ENCODE results near the gene ENHO. TPM values are rescaled to one million over a fixed set of nuclear protein-coding genes. Genes with fewer than 3 reads are reported as not detected.

The ENHO gene
- total RNA-seq (under 1 TPM in 3 of 7 donors, not detected in 4; 0.35 to 0.91 (median 0.46) TPM), polyA plus RNA-seq (under 1 TPM; 0.74 to 0.94 (median 0.89) TPM)
- long read RNA-seq, donor 1, result 0 reads
- long read RNA-seq, donor 2, result 0 reads

DNA sequence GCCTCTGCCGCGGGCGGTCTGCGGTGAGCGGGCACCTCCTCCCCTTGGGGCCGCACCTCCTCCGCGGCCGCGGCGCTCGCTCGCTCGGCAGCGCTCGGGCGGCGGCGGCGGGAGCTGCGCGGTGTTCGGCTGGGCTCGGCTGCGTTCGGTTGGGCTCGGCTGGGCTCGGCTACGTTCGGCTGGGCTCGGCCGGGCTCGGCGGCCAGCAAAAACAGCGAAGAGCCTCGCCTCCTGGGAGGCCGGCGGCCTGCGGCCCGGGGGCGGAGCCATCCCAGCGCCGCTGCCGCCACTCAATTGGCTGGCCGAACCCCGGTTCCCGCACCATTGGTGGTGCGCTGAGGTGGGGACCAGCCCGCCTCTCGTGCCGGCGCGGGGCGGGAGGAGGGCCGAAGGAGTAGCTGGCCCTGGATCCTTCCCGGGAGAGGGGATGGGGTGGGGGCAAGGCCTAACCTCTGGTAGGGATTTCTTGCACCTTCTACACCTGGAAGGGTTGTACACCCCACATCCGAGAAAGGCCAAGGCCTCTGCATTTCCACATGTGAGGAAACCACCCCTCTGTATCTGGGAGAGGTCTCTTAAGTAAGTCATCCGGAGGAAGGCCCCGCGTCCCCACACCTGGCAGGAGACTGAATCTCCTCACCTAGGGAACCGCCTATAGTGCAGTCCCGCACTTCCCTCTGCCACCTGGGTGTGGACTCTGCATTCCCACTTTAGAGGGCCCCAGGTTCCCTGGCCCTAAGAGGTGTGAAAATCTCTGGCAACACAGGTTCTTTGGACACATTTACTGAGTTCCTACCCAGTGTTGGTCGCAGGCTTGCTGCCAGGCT, at the start of gene ENHO:
ENHO (minus strand) TSS at position 20 of the 827 bp plus-strand sequence. CDS start 1,295 bp downstream, outside the sequence.
- Histone ChIP-seq H3K4me3 (peak within 1 kb of the TSS in 7 of 8 donors; percentile 16 to 70 (median 38)), H3K27me3 (replicated peaks in 1 of 7) (peaks cover 0 to 42% (median 0%) of the 10 kb centered on the region in 7 donors), H3K27ac (peak within 1 kb of the TSS in 2 of 8 donors; percentile 8 to 30), H3K9me3 (no peaks in the 10 kb centered on the region), H3K4me1 (peaks cover 0 to 17% (median 11%) of the 10 kb centered on the region in 6 donors), H3K36me3 (no peaks in the 10 kb centered on the region)
- 3 to 12% (median 5%) methylated on average over 15 to 63 of the region's 63 CpGs for WGBS, 5 donors
- peak; percentile 96 for DNase-seq
- intact Hi-C loops (cut with DNase I; ENCODE audit: low total_unique reads), result no loop called here
- TF ChIP-seq CTCF (IDR thresholded peaks at IDR 0.05 in 8 of 11, conservative IDR thresholded peaks at IDR 0.05 in 3 of 11), result peak in 2 of 11 experiments; percentile 13 to 22
- no peak for TF ChIP-seq POLR2A (IDR thresholded peaks at IDR 0.05)
- peak; percentile 9 to 61 (median 50) for TF ChIP-seq POLR2AphosphoS5 (IDR thresholded peaks at IDR 0.05)

GRCh38 chr9:34572092-34572491, 49.3 kb upstream of the ENHO start:
- Histone ChIP-seq H3K4me3 (no peak overlapping the region), H3K36me3 (no peaks in the 10 kb centered on the region), H3K27ac (peak overlapping the region in 4 of 8 donors; percentile 27 to 55 (median 39)), H3K4me1 (peaks cover 0 to 85% (median 18%) of the 10 kb centered on the region in 6 donors), H3K27me3 (replicated peaks in 1 of 7) (peaks cover 0 to 53% (median 3%) of the 10 kb centered on the region in 7 donors), H3K9me3 (no peaks in the 10 kb centered on the region)
- intact Hi-C loops (cut with DNase I; ENCODE audit: low total_unique reads), result no loop called here
- TF ChIP-seq POLR2A (IDR thresholded peaks at IDR 0.05), result no peak
- TF ChIP-seq CTCF (IDR thresholded peaks at IDR 0.05 in 8 of 11, conservative IDR thresholded peaks at IDR 0.05 in 3 of 11), result no peak
- no peak for TF ChIP-seq POLR2AphosphoS5 (IDR thresholded peaks at IDR 0.05)
- no peak for DNase-seq

- DNase-seq, result no peak
- Histone ChIP-seq H3K27me3 (replicated peaks in 1 of 7) (peaks cover 0 to 53% (median 0%) of the 10 kb centered on the region in 7 donors), H3K4me3 (no peak overlapping the region), H3K36me3 (no peaks in the 10 kb centered on the region), H3K9me3 (no peaks in the 10 kb centered on the region), H3K4me1 (peaks cover 0 to 84% (median 16%) of the 10 kb centered on the region in 6 donors), H3K27ac (peak overlapping the region in 5 of 8 donors; percentile 27 to 65 (median 50))
- intact Hi-C loops (cut with DNase I; ENCODE audit: low total_unique reads), result no loop called here
- 73 to 85% (median 83%) methylated on average over 12 of the region's 12 CpGs for WGBS, 5 donors
- TF ChIP-seq CTCF (IDR thresholded peaks at IDR 0.05 in 8 of 11, conservative IDR thresholded peaks at IDR 0.05 in 3 of 11) (no peak), POLR2AphosphoS5 (IDR thresholded peaks at IDR 0.05) (peak in 2 of 3 donors; percentile 71 to 81)
These were observed 48.7 kb upstream of the ENHO start for GRCh38 chr9:34571481-34571810.

DNA sequence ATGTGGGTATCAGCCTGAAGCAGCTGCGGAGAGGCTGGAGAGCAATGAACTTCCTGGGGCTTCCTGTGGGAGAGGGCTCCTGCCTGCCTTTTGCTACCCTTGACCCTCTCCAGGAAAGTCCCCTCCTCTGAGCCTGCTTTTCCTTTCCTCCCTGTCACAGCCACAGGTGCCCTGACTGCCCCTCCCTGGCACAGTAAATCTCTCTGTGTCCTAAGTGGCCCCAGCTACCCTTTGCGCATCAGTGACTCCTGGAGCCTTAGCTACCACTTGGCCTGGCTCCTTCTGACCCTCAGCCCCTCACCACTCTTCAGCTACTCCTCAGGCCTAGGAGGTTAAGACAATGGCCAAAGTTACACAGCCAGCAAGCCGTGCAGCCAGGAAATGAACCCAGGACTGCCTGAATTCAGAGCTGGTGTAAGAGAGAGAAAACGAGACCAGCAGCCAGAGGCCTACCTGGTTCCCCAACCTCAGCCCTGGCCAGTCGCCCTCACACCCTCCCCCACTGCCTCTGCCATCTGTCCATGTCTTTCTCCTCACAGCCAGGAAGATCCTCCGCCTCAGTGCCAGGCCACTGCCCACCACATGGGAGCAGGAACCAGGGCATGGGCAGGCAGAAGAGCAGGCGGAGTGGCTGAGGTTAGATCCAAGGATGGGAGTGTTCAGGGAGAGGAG, 48.2 kb upstream of the ENHO start:
- H3K9me3 ChIP-seq, result no peaks in the 10 kb centered on the region
- no peaks in the 10 kb centered on the region for H3K36me3 ChIP-seq
- intact Hi-C loops (cut with DNase I; ENCODE audit: low total_unique reads), result no loop called here
- H3K4me3 ChIP-seq, result no peak overlapping the region
- peak overlapping the region in 5 of 8 donors; percentile 48 to 65 (median 55) for H3K27ac ChIP-seq
- peaks cover 0 to 84% (median 16%) of the 10 kb centered on the region in 6 donors for H3K4me1 ChIP-seq
- no peak for TF ChIP-seq POLR2A (IDR thresholded peaks at IDR 0.05)
- WGBS, 5 donors, result 58 to 78% (median 68%) methylated on average over 7 of the region's 7 CpGs
- H3K27me3 ChIP-seq (replicated peaks in 1 of 7), result peaks cover 0 to 53% (median 0%) of the 10 kb centered on the region in 7 donors
- DNase-seq, result no peak
